DMS 273 treated with DMSO at 0.1 percent for 48 hours (cell line): ENCODE results near the gene CLTRN.
"Not testable (repeated sequence)": the region's sequence is repeated elsewhere in the genome, so short reads cannot be mapped to it uniquely, and the experiment has no call there.

Experiments used
- DNase-seq: peaks from one replicate; lab custom pipeline; 2025; lab: John Stamatoyannopoulos, UW

CLTRN gene

GRCh38 chrX:15664487-15665444 is at the start of gene CLTRN:
CLTRN (minus strand) TSS chrX:15664805; CDS start chrX:15664775, 30 bp downstream.
- DNase-seq, result no peak

GRCh38 chrX:15704273-15704672 is 39.7 kb upstream of the CLTRN start:
- not testable (repeated sequence) for DNase-seq

- DNase-seq, result not testable (repeated sequence)
These were observed 39.2 kb upstream of the CLTRN start for GRCh38 chrX:15703809-15704208.

- DNase-seq, result no peak
These were observed 38.1 kb upstream of the CLTRN start for GRCh38 chrX:15702488-15703371.

- DNase-seq, result no peak
These were observed 31.9 kb upstream of the CLTRN start for GRCh38 chrX:15696516-15696915.

- no peak for DNase-seq
These were observed 30.4 kb upstream of the CLTRN start for GRCh38 chrX:15694941-15695451.

GRCh38 chrX:15686818-15687685 is 22.4 kb upstream of the CLTRN start:
- DNase-seq, result no peak

- DNase-seq, result no peak
These were observed 18.6 kb upstream of the CLTRN start for GRCh38 chrX:15683193-15683592.

- DNase-seq, result no peak
These were observed 16.8 kb upstream of the CLTRN start for GRCh38 chrX:15681433-15681832.

- no peak for DNase-seq
These were observed 15.8 kb upstream of the CLTRN start for GRCh38 chrX:15680401-15680800.

GRCh38 chrX:15679246-15679645 is 14.6 kb upstream of the CLTRN start:
- DNase-seq, result no peak

- no peak for DNase-seq
These were observed 13.7 kb upstream of the CLTRN start for GRCh38 chrX:15678339-15678738.

- DNase-seq, result no peak
These were observed 12.3 kb upstream of the CLTRN start for GRCh38 chrX:15676886-15677285.

- DNase-seq, result no peak
These were observed 10.9 kb upstream of the CLTRN start for GRCh38 chrX:15675490-15675921.

GRCh38 chrX:15674841-15675489 is 10.4 kb upstream of the CLTRN start:
- peak; percentile 98 for DNase-seq

- DNase-seq, result no peak
These were observed 9.9 kb upstream of the CLTRN start for GRCh38 chrX:15674514-15674840.

- DNase-seq, result no peak
These were observed 9.4 kb upstream of the CLTRN start for GRCh38 chrX:15673970-15674369.

GRCh38 chrX:15672881-15673280 is 8.3 kb upstream of the CLTRN start:
- DNase-seq, result no peak

GRCh38 chrX:15663439-15663838 is 1.2 kb downstream of the CLTRN start:
- no peak for DNase-seq

GRCh38 chrX:15654804-15655203 is 9.8 kb downstream of the CLTRN start:
- DNase-seq, result not testable (repeated sequence)

- DNase-seq, result no peak
These were observed 10.6 kb downstream of the CLTRN start for GRCh38 chrX:15653961-15654360.
